HUES64 (cell line): ENCODE data around the gene GRIP1.
"Not testable (repeated sequence)": the region's sequence is repeated elsewhere in the genome, so short reads cannot be mapped to it uniquely, and the experiment has no call there.

Experiments used
- H3K27ac ChIP-seq: 2 replicates; pipeline ENCODE4 v1.7.0; 2013; ENCODE audit warnings: low read depth, low read length, inconsistent platforms
- H3K27me3 ChIP-seq: 2 replicates; pipeline ENCODE4 v1.6.1; 2013; ENCODE audit warnings: mild to moderate bottlenecking, low read length; ENCODE audit not compliant: insufficient read depth
- H3K36me3 ChIP-seq: 2 replicates; pipeline ENCODE4 v1.6.1; 2013; ENCODE audit warnings: mild to moderate bottlenecking, low read length; ENCODE audit not compliant: insufficient read depth
- H3K4me1 ChIP-seq: 2 replicates; pipeline ENCODE4 v1.6.1; 2013; ENCODE audit warnings: mild to moderate bottlenecking, low read length, moderate library complexity; ENCODE audit not compliant: insufficient read depth
- H3K4me3 ChIP-seq: 2 replicates; pipeline ENCODE4 v1.5.1; 2013; ENCODE audit warnings: mild to moderate bottlenecking, low read length, moderate library complexity
- H3K9ac ChIP-seq: 2 replicates; pipeline ENCODE4 v1.6.1; 2013; ENCODE audit warnings: mild to moderate bottlenecking, low read depth, low read length
- H3K9me3 ChIP-seq: 2 replicates; pipeline ENCODE4 v1.6.1; 2013; ENCODE audit warnings: low read depth, low read length; ENCODE audit not compliant: insufficient read depth
- WGBS: fragments of 150-250, 120-280 bp; methylation state at CpG from one replicate; pipeline ENCODE4 v1.1.7; 2013; ENCODE audit warnings: missing lambda C conversion rate; 5-methylcytosine and 5-hydroxymethylcytosine counted together

GRIP1 gene

DNA sequence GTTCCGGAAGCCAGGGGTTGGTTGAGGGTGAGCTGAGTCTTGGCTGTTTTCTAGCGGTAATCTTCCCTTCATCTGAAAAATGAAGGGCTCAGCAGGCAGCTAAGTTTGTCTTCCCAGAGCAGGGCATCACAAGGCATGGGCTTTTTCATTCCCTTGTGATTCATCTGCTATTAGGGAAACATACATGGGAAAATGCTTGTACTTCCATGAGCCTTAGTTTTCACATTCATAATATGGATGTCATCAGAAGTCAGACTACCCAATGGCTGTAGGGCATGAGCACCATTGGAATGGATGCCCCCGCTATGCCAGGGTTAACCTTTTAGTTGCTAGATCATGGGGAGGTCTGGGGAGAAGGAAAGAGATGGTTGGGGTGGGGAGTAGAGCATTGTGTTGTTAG lies 357.9 kb downstream of the GRIP1 start:
- Histone ChIP-seq H3K36me3 (peaks cover 47% of the 10 kb centered on the region), H3K27me3 (no peaks in the 10 kb centered on the region), H3K9ac (no peak overlapping the region), H3K27ac (no peak overlapping the region), H3K4me3 (no peak overlapping the region), H3K4me1 (no peaks in the 10 kb centered on the region), H3K9me3 (no peaks in the 10 kb centered on the region)
- WGBS, result 90% methylated on average over 3 of the region's 3 CpGs

DNA sequence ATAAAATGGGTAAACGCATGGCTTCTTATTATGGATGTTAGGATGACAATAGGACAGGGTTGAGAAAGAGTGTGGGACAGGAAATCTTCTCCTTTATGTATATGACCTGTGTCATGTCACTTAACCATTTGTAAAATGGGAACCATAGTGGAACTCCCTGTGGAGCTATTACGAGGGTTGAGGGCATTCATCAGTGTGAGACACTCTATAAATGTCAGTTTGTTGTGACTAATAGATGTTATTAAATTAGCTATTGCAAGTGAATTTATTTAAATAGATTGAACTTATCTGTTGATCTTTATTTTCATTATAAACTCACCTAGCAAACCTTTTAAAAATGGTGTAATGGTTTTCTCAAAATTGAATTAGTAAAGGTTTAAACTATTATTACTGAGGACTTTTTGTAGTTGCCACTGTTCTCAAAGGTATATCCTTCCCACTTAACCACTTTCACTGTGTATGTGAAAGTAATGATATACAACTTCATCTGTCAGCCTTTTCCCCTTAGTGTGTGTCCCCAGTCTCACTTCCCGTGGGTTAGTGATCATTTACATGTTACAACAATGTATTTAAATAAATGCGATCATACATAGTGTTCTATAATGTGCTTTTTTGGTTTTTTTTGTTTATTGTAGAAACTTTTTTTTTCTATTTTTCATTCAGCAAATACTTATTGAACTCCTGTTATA lies 359.5 kb downstream of the GRIP1 start:
- Histone ChIP-seq H3K27me3 (no peaks in the 10 kb centered on the region), H3K4me1 (no peaks in the 10 kb centered on the region), H3K9me3 (no peaks in the 10 kb centered on the region), H3K9ac (no peak overlapping the region), H3K27ac (no peak overlapping the region), H3K36me3 (peaks cover 44% of the 10 kb centered on the region), H3K4me3 (no peak overlapping the region)
- WGBS, result 89% methylated on average over 2 of the region's 4 CpGs

DNA sequence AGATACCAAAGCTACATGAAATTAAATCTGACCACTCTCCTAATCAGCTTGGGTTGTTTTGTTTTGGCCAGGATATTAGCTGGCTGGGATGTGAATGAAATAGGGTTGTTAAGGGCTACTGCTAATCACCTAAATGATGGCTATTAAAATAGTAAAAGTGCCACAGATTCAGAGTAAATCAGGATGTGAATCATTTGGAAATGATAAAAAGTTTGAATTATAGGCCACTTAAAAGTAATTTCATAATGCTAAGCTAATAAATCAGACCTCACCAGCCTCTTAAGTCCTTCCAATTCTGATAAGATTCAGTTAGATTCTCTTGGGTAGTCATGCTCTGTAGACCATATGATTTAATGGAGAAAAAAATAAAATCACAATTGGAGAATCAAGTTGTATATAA lies 364.6 kb downstream of the GRIP1 start:
- Histone ChIP-seq H3K27ac (no peak overlapping the region), H3K9me3 (no peaks in the 10 kb centered on the region), H3K27me3 (no peaks in the 10 kb centered on the region), H3K36me3 (peaks cover 53% of the 10 kb centered on the region), H3K4me3 (no peak overlapping the region), H3K4me1 (no peaks in the 10 kb centered on the region), H3K9ac (no peak overlapping the region)

DNA sequence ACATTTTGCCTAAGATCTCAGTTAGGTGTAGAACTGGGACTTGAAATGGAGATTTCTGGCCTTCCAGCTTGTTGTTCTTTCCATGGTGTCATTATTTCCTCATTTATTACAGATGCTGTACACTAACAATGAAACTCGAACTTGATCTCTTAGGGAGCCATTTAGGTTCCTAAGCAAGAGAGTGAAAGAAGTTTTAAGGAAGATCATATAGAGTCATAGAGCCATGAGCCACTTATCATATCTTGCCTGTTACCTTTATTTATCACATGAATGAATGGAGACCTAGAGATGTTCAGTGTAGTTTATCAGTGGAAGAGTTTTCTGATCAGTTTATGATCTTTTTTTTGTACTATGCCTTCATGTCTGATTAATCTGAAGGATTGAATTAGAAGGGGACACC lies 366.7 kb downstream of the GRIP1 start:
- Histone ChIP-seq H3K4me3 (no peak overlapping the region), H3K27me3 (no peaks in the 10 kb centered on the region), H3K4me1 (no peaks in the 10 kb centered on the region), H3K27ac (no peak overlapping the region), H3K9me3 (no peaks in the 10 kb centered on the region), H3K9ac (no peak overlapping the region), H3K36me3 (peaks cover 51% of the 10 kb centered on the region)
- WGBS, result 100% methylated on average over 1 of the region's 1 CpG

DNA sequence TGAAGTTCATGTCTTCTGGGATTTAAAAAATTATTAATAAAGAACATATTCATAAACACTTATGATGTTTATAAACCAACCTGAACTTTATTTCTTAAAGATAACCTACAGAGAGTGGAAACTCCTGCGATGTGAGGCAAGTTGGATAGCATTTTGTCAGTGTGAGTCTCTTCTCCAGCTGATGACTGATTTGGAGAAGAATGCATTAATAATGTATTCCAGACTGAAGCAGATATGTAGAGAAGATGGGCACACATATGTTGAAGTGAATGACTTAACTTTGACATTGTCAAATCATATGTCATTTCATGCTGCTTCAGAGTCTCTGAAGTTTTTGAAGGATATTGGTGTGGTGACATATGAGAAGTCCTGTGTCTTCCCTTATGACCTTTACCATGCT lies 369.3 kb downstream of the GRIP1 start:
- peaks cover 63% of the 10 kb centered on the region for H3K36me3 ChIP-seq
- no peaks in the 10 kb centered on the region for H3K27me3 ChIP-seq
- H3K9ac ChIP-seq, result no peak overlapping the region
- 97% methylated on average over 1 of the region's 1 CpG for WGBS
- H3K27ac ChIP-seq, result no peak overlapping the region
- no peaks in the 10 kb centered on the region for H3K4me1 ChIP-seq
- no peaks in the 10 kb centered on the region for H3K9me3 ChIP-seq
- no peak overlapping the region for H3K4me3 ChIP-seq

DNA sequence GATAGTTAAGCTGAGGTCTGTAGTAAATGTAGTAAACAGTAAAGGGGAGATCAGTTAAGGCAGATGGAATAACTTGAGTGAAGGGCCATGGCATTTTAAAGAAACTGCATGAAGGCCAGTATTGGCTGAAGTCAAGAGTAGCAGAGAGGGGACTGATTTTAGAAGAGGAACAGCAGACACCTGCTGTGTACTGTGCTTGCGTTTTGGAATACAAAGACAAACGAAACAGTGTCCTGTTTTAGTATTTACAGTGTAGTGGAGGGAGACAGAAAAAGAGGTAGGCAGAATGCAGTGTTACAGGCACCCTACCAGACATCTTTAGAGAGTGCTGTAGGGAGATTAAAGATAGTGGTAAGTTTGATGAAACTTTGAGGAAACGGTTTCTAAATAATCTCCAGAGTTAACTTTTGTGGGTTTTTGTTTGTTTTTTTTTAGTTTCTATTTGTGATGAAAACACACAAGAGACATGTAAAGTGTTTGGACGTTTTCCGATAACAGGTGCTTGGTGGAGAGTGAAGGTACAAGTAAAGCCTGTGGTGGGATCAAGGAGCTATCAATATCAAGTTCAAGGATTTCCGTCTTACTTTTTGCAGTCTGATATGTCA lies 374.5 kb downstream of the GRIP1 start:
- WGBS, result 86% methylated on average over 5 of the region's 6 CpGs
- H3K27me3 ChIP-seq, result peaks cover 26% of the 10 kb centered on the region
- H3K9ac ChIP-seq, result no peak overlapping the region
- H3K9me3 ChIP-seq, result no peaks in the 10 kb centered on the region
- H3K27ac ChIP-seq, result no peak overlapping the region
- no peak overlapping the region for H3K4me3 ChIP-seq
- peaks cover 36% of the 10 kb centered on the region for H3K36me3 ChIP-seq
- H3K4me1 ChIP-seq, result no peaks in the 10 kb centered on the region

DNA sequence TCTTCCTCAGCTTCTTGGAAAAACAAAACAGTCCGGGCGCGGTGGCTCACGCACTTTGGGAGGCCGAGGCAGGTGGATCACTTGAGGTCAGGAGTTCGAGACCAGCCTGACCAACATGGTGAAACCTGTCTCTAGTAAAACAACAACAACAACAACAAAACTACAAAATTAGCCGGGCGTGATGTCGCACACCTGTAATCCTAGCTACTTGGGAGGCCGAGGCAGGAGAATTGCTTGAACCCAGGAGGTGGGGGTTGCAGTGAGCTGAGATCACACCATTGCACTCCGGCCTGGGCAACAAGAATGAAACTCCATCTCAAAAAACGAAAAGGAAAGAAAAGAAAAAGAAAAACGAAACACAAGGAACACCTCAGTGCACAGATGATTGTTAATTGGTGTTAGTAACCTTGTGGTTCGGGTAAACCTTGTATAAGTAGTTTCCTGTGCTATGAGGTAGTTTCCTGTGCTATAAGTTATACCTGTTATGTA lies 375.5 kb downstream of the GRIP1 start:
- H3K27me3 ChIP-seq, result peaks cover 26% of the 10 kb centered on the region
- peak overlapping the region; percentile 82 for H3K4me3 ChIP-seq
- not testable (repeated sequence) for H3K4me1 ChIP-seq, H3K9ac ChIP-seq, H3K27ac ChIP-seq, H3K9me3 ChIP-seq
- 94% methylated on average over 14 of the region's 14 CpGs for WGBS
- peaks cover 29% of the 10 kb centered on the region for H3K36me3 ChIP-seq

DNA sequence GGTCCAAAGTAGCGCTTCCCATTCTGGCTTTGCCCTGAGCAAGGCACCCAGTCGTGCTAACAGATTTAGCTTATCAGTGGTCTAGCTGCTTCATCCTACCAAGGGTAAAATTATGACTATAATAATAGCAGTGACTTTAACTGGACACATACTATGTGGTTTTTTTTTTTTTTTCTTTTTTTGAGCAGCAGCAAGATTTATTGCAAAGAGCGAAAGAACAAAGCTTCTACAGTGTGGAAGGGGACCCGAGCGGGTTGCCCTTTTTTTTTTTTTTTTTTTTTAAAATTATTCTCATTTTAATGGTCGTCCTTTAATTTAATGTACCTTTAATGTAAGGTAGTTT lies 376.1 kb downstream of the GRIP1 start:
- Histone ChIP-seq H3K4me3 (peak overlapping the region; percentile 82), H3K9ac (peak overlapping the region; percentile 81), H3K9me3 (no peaks in the 10 kb centered on the region), H3K27ac (peak overlapping the region; percentile 69), H3K4me1 (no peaks in the 10 kb centered on the region), H3K36me3 (peaks cover 24% of the 10 kb centered on the region), H3K27me3 (peaks cover 26% of the 10 kb centered on the region)
- 3% methylated on average over 2 of the region's 6 CpGs for WGBS

DNA sequence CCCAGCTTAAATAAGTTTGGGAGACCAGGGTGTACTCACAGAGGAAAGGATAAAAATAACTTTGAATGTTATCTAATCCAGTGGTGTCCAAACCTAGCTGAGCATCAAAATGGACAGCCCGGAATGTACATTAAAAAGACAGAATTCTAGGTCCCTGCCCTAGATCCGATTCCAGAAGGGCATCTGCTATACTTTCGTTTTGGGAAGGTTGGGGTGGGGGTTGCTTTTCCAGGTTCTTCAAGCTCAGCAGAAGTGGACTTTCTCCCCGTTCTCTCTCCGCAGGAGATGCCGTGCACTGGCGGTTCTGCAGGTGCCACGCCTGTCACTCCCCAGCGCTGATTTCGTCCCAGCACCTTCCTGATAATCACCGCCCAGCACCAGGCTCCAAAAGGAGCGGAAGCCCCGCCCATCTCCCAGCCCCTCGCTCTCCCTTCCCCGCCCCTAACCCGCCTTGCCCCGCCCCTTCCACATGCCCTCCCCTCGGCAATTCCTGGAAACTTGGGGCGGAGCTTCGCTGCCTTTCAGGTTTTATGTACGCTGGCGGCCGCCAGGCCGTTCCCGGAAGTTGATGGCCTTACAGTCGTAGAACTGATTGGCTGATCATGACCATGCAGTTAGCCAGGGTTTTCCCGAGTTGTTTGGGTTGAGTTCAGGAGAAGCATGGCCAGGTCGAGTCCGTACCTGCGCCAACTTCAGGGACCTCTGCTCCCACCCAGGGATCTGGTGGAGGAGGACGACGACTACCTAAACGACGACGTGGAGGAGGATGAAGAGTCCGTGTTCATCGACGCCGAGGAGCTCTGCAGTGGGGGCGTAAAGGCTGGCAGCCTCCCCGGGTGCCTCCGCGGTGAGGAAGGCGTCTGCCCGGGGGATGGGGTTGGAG lies 376.7 kb downstream of the GRIP1 start, which contains the start of gene HELB:
Gene HELB (plus strand): TSS at position 550 of the 883 bp plus-strand sequence. CDS start 111 bp downstream, at position 661.
- Histone ChIP-seq H3K27me3 (peaks cover 26% of the 10 kb centered on the region), H3K27ac (peak within 1 kb of the TSS; percentile 69), H3K4me1 (no peaks in the 10 kb centered on the region), H3K36me3 (peaks cover 24% of the 10 kb centered on the region), H3K4me3 (peak within 1 kb of the TSS; percentile 82), H3K9ac (peak within 1 kb of the TSS; percentile 81), H3K9me3 (no peaks in the 10 kb centered on the region)
- WGBS, result 1% methylated on average over 45 of the region's 45 CpGs

DNA sequence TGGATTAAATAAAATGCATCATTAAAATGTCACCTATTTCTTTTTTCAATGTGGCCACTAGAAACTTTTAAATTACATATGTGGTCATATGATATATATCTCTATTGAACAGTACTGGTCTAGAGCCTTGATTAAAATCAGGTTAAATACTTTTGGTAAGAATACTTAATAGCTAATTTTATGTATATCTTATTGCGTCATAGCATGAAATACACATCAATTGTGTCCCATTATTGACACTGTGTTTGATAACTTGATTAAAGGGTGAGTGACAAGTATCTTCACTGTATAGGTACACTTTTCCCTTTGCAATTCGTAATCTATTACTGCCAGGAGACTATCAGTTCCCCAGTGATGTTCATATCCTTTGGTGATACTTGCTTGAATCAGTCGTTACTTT lies 381.0 kb downstream of the GRIP1 start:
- WGBS, result 100% methylated on average over 2 of the region's 3 CpGs
- no peaks in the 10 kb centered on the region for H3K36me3 ChIP-seq
- no peaks in the 10 kb centered on the region for H3K4me1 ChIP-seq
- H3K9me3 ChIP-seq, result no peaks in the 10 kb centered on the region
- H3K27ac ChIP-seq, result no peak overlapping the region
- no peak overlapping the region for H3K9ac ChIP-seq
- H3K4me3 ChIP-seq, result no peak overlapping the region
- H3K27me3 ChIP-seq, result peaks cover 26% of the 10 kb centered on the region
